Occipital lobe (tissue), 2 donors: ENCODE measurements around the gene CFAP70. TPM values are rescaled to one million over a fixed set of nuclear protein-coding genes. Genes with fewer than 3 reads are reported as not detected.
A peak's percentile ranks its signal among the peaks of the same experiment; 100 is the strongest.
"Not testable (repeated sequence)": the region's sequence is repeated elsewhere in the genome, so short reads cannot be mapped to it uniquely, and the experiment has no call there.

Experiments
- DNase-seq: peaks from one replicate; lab custom pipeline; 2025; lab: John Stamatoyannopoulos, UW
- total RNA-seq: library from RNA; depleted of rRNA; stranded (reverse); fragments of >200 nt; gene quantifications from one replicate; pipeline ENCODE4 v1.2.3, GENCODE V29; 2014

The CFAP70 gene
- 0.62 TPM for total RNA-seq

DNA sequence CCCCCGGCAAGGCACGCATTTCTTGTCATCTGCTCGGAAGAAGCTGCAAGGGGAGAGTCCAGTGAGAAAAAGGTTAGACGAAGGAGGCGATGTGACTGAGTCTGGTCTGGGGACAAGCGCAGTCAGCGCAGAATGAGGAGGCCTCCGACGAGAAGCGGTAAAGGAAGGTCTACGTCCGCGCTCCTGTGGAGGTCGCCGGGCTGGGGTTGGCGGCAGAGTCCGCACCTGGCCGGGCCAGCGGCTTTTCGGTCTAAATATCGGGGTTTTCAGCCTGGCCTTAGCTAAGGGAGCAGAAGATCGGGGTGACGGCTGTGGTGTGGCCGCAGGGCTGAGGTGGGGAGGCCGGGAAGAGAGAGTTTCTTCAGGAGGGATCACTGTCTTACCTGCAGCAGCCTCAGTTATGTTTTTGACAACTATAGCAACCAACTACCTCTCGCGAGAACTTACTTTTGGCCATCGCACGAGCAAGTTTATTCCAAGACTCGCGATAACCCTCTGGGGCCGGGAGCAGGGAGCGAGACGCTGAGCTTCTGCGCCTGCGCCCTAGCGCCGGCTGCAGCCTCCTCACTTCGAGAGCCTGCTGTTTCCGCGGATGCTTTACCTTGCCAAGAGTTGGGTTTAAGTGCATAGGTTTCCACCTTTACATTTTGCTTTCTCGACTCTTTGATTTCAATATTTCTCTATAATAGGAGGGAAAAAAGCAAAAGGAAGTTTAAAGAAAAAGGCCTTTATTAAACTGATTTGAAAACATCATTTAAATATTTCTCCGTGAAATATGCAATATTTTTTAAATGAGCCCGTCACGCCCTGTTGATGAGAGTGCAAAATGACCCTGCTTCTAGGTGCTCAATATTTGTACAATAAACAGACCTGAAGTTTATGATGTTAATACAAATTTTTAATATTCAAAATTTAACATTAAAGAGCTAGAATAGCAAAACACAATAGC lies at the start of gene CFAP70:
CFAP70 (minus strand) TSS at position 534 of the 949 bp plus-strand sequence. CDS start 4,068 bp downstream, outside the sequence.
- DNase-seq, result peak; percentile 86

DNA sequence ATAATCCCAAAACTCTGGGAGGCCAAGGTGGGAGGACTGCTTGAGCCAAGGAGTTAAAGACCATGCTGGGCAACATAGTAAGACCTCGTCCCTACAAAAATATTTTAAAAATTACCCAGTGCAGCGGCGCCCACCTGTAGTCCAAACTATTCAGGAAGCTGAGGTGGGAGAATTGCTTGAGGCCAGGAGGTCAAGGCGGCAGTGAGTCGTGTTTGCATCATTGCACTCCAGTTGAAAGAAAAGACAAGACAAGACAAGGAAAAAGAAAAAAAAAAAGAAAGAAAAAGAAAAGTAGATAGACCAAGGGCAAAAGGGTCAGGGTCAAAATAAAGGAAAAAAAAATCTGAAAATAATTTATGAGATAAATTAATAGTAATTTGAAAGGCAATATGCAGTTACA lies 49.4 kb upstream of the CFAP70 start:
- no peak for DNase-seq

DNA sequence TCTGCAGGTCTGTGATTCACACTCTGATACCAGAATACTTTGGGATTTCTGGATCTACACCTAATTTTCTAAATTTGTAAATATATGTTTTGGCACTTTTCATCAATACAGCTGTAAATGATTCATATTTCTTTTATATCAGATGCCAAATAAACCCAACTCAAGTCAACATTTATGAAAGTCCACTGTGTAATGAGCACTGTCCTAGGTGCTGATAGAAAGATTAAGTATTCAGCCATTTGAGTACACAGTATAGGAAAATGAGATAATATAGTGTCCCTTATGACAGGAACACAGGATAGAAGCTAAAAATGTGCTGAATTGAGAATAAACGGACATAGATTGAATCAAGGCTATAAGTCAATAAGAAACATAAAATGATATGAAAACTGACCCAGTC lies 48.8 kb upstream of the CFAP70 start:
- no peak for DNase-seq

DNA sequence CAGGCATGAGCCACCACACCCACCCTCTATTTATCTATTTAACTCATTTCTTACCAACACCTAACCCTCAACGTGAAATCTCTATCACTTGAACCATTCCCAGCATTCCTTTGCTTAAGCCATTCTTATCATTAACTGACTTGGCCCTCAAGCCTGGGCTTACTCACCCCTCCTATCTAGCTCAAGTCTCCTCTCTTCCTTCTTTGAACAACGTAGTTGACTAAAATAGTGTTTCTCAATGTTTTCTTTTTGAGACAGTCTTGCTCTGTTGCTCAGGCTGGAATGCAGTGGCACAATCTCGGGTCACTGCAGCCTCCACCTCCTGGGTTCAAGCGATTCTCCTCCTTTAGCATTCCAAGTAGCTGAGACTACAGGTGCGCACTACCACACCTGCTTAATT lies 48.2 kb upstream of the CFAP70 start:
- DNase-seq, result no peak

DNA sequence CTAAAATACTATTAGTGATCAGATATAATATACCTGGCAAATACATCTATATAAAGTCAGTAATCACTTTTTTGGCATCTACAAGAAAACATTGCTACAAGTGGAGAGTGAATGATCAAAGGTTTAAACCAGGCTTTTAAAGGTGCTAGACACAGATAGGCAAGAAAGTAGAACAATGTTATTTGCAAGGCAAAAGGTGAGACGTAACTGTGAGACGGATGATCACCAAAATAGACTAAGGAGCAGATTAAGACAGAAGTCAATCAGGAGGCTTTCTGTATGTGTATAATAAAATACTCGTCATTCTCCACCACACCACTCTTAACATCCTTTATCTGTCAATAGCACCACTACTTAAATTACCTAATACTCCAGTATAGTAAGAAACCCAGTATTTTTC lies 46.9 kb upstream of the CFAP70 start:
- no peak for DNase-seq

DNA sequence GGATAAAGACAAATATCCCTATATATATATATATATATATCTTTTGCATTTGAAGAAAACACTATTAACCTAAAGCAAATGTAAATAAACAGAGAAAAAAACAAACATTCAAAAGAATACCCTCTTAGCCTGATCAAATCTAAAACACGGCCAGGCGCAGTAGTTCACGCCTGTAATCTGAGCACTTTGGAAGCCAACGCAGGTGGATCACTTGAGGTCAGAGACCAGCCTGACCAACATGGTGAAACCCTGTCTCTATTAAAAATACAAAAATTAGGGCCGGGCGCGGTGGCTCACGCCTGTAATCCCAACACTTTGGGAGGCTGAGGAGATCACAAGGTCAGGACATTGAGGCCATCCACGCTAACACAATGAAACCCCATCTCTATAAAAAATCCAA lies 46.0 kb upstream of the CFAP70 start:
- DNase-seq, result no peak

DNA sequence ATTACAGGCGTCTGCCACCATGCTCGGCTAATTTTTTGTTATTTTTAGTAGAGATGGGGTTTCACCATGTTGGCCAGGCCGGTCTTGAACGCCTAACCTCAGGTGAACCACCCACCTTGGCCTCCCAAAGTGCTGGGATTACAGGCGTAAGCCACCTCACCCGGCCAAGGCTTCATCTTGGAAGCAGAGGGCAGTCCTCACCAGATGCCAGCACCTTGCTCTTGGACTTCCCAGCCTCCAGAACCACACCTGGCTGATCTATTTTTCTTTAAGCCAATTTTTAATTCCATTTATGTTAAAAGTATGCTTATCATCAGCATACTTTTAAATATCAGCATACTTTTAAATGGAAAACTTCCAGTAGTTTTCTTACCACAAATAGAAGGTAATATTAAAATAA lies 43.0 kb upstream of the CFAP70 start:
- DNase-seq, result no peak

DNA sequence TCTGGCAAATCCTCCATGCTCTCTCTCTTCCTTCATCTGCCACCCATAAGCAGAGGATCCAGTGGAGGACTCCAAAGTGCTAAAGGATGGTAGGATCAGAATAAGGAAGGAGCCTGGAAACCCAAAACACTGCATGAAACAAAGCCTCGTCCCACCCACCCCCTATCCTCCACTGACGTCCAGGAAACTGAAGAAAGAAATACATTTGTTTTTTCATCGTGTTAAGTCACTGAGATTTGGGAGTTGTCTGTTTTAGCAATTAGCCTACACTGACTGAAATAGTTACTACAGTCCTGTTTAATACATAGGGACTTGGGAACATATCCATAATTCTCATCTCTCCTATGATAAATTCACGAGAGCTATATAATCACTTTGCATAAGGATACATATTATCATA lies 40.4 kb upstream of the CFAP70 start:
- no peak for DNase-seq

DNA sequence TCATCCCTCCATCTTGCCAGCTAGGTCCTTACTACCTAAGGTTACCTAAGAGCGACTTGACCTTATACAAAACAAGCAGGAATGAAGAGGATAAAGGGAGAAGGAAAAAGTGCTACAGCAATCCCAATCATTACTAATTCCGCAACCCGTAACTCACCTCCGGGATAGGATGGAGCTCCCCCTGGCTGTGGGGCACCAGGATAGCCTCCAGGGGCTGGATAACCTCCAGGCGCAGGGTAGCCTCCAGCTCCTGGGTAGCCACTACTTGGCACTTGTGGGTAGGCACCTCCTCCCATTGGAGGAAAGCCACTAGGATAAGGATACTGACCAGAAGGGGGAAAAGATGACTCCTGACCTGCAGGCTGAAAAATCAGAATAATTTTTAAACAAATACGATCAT lies 39.4 kb upstream of the CFAP70 start:
- DNase-seq, result no peak

DNA sequence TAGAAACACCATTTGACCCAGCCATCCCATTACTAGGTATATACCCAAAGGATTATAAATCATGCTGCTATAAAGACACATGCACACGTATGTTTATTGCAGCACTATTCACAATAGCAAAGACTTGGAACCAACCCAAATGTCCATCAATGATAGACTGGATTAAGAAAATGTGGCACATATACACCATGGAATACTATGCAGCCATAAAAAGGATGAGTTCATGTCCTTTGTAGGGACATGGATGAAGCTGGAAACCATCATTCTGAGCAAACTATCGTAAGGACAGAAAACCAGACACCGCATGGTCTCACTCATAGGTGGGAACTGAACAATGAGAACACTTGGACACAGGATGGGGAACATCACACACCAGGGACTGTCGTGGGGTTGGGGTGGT lies 35.7 kb upstream of the CFAP70 start:
- DNase-seq, result not testable (repeated sequence)

DNA sequence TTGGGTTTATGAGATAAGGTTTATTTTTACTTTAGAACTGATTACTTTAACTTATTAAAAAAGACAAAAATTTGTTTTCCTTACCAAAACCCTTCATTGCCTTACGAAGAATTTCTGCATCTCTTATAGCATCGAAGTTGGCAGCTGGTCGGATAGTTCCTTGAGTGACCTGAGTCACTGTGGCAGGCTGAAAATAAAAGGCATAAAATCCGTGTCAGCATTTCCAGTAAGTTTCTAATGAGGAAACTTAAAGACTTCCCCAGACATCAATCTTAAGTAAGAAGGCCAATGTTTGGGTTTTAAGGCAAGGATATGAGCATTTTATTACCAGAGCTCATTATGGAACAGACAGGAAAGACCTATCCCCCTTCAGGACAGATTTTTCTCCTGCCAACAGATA lies 29.6 kb upstream of the CFAP70 start:
- no peak for DNase-seq

DNA sequence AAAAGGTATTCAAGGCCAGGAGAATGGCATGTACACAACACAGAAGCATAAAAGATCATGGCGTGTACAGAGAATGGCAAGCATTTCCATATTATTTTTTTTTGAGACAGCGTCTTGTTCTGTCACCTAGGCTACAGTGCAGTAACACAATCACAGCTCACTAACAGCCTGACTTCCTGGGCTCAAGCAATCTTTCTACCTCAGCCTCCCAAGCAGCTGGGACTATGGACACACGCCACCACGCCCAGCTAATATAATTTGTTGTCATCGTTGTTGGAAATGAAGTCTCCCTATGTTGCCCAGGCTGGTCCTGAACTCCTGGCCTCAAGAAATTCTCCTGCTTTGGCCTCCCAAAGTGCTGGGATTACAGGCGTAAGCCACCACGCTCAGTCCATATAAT lies 27.9 kb upstream of the CFAP70 start:
- DNase-seq, result no peak

DNA sequence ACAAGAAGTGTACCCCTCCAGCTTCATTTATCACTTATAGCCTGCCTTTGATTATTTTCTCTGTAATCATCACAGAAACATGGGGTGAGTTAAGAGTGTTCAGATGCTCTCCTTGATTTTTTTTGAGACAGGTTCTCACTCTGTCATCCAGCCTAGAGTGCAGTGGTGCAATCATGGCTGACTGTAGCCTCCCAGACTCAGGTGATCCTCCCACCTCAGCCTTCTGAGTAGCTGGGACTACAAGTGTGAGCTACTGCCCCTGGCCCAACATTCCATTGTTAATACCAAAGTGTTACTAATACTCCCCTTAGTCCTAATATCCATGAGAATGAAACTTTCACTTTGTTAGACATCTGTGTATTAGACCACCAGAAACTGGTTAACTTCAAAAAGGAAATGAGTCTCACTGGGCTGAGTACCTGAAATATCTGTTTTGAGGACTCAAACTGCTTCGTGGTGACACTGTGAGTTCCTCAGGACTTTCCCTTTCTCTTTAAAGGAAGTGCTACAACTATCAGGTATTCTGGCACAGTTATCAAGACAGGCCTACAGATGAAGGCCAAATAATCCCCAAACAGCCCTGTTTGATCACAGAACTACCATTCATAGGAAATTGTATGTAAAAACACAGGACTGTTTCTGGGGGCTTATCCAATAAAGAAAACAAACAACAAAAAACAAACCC lies 20.5 kb upstream of the CFAP70 start:
- no peak for DNase-seq

DNA sequence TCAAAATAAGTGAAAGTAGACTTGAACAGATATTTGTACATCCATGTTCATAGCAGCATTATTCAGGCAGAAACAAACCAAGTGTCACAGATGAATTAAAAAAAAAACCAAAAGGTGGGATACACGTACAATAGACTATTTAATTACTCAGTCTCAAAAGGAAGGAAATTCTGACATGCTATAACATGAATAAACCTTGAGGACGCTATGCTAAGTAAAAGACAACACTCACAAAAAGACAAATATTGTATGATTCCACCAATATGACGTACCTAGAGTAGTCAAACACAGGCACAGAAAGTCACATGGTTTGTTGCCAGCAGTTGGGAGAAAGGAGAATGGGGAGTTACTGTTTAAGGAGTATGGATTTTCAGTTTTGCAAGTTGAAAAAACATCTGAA lies 18.0 kb upstream of the CFAP70 start:
- DNase-seq, result no peak

DNA sequence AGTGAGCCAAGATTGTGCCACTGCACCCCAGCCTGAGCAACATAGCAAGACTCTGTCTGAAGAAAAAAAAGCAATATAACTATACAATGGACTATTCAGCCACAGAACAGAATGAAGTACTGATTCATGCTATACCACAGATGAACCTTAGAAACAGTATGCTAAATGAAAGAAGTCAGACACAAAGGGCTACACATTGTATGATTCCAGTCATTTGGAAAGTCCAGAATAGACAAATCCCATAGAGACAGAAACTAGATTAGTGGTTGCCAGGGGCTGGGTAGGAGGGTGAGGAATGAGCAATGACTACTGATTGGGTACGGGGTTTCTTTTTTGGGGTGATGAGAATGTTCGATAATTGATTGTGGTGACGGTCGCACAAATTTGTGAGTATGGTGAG lies 9.6 kb upstream of the CFAP70 start:
- DNase-seq, result no peak

DNA sequence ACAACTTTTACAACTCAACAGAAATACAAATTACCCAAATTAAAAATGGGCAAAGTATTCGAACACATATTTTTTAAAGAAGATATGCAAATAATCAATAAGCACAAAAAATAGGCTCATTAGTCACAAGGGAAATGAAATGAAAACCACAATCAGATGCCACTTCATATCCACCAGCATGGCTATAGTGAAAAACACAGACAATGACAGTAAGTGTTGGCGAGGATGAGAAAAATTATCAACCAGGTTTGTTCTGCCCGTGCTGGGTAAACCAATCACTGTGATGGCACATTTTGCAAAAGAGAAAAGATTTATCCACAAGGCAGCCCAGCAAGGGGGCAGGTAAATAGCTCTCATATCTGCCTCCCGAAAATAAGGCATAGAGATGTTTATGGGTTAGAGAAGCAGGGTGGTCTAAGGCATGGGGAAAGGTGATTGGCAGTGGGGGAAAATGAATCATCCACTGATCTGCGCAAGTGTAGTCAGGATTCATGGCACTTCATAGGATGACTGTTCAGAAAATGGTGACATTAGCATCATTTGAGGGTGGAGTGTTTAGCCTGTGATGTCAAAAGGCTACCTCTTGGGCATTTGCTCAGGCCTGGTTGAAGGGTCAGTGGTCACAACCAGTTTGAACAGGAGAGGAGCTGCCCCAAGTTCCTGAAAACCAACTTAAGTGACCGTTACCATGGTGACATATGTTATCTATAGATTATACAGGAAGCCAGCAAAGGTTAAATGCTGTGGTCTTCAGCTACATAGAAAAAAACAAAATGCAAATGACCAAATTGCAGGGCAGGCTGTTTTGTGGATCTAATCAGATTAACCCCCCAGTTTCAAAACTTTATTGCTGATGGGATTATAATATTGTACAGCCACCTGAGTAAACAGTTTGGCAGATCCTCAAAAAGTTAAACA lies 8.0 kb upstream of the CFAP70 start:
- no peak for DNase-seq

DNA sequence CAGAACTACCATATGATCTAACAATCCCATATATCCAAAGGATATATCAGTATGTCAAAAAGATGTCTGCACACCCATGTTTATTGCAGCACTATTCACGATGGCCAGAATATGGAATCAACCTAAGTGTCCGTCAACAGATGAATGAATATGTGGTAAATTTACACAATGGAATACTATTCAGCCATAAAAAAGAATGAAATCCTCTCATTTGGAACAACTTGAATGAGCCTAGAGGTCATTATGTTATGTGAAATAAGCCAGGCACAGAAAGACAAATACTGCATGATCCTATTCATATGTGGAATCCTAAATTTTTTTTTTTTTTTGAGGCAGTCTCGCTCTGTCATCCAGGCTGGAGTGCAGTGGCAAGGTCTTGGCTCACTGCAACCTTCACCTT lies 6.3 kb upstream of the CFAP70 start:
- no peak for DNase-seq

DNA sequence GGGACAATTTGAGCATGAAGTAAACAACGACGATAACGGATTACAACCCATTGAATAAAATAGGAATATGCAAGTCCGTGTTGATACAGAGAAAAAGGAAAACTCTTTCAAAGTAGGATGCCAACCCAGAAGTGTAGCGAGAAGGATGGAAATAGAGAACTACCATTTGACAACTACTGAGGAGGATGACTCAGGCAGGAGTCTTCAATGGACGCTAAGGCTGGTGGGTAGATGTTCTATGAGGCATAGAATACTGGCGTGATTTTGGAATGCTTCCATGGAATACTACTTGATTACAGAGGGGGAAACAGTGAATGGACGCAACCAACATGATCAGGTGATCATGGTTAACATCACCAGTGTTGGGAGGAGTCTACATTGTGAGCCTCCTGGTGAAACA lies 828 bp upstream of the CFAP70 start:
- no peak for DNase-seq

DNA sequence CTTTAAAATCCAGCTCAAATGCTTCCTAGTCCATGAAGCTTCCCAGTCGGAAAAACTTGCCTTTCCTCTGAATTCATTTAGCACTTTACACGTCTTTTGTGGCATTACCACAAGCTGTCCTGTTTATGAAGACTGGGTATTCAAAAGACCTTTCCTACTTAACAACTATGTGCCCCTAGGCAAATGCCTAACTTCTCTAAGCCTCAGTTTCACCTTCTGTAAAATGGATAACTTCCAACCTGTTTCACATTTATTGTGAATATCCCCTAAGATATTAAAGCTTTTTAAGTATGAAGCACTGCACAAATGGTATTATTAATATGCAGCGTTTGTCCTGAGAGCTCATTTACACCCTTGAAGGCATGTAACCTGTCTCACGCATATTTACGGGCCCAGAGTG lies 843 bp downstream of the CFAP70 start:
- DNase-seq, result no peak

DNA sequence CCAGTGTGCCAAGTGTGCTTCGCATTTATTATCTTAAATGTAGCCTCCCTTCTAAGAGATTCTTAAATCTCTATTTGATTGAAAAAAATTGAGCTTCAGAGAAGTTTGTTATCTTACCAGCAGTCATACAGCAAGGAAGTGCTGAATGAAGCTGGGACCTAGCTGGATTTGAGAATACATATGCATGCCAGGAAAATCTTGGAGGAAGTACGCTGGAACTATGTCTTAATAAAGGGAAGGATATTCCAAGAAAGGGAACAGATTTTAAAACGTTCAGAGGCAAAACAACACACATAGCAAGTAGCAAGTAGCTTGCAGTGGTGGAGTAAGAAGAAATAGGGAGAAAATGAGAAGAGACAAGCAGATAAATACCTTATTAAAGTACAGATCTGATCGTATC lies 1.5 kb downstream of the CFAP70 start:
- DNase-seq, result no peak

DNA sequence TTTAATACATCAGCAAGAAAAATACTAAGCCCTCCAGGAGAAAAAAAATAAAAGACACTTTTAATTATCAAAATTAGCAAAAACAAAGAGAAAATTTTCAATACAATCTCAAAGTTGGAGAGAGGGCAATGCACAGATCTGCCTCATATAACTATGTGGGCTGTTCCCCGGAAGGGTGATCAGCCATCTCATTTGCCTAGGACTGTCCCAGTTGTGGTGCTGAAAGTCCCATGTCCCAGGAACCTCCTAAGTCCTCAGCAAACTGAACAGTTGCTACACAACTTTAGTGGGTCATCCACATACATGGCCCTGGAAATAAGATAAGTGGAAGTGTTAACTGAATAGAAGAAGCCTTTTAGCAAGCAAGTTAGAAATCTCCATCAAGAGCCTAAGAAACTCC lies 14.4 kb downstream of the CFAP70 start:
- no peak for DNase-seq

DNA sequence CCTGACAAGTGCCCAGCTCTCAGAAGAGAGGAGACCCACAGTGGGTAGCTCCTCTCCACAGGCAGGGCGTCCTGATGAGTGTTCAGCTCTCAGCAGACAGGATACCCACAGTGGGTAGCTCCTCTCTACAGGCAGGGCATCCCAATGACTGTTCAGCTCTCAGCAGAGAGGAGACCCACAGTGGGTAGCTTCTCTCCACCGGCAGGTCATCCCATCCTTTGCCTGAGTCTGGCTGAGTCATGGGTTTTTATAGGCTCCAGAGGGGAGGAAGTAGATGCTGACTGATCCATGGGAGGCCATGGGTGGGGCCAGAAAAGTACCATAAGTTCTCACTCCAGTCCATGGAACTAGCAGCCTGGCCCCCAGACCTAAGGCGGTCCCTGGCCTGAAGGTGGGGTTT lies 18.5 kb downstream of the CFAP70 start:
- DNase-seq, result no peak
